ENCODE measurements around the gene ZNF275. TPM values are rescaled to one million over a fixed set of nuclear protein-coding genes. Genes with fewer than 3 reads are reported as not detected.

Gene ZNF275
- total RNA-seq, 1 experiment from 2014 or later: 5.0 TPM

DNA sequence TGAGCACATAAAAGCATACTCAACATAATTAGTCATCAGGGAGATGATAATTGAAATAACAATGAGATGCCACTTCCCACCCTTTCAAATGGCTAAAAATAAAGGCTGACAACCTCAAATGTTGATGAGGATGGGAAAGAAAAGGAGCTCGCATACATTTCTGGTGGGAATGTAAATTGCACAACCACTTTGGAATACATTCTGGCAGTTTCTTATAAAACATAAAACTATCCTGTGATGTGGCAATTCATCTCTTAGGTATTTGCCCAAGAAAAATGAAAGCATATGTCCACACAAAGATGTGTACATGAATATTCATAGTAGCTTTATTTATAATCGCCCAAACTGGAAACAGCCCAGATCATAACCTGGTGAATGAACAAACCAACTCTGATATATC is 687 bp upstream of the ZNF275 start:
- no peaks in the 10 kb centered on the region for H3K4me1 ChIP-seq (ENCODE audit: control insufficient read depth, insufficient read depth, low read length)
- DNase-seq (ENCODE audit: low read depth, low spot score) (no peak), ATAC-seq (peak; percentile 11; the same call in 1 of the 2 replicates)
- no peak overlapping the region for H3K27ac ChIP-seq (ENCODE audit: low read length)
- H3K36me3 ChIP-seq (ENCODE audit: control insufficient read depth, insufficient read depth, low read length): no peaks in the 10 kb centered on the region
- intact Hi-C loops (cut with micrococcal nuclease; ENCODE audit: unreplicated experiment): no loop called here
- peak overlapping the region; percentile 61 to 69 for H3K4me3 ChIP-seq (ENCODE audit: low read depth in 2 of 2, low read length in 2 of 2)
- H3K27me3 ChIP-seq (ENCODE audit: control insufficient read depth, insufficient read depth, low read length): no peaks in the 10 kb centered on the region
- no peaks in the 10 kb centered on the region for H3K9me3 ChIP-seq (ENCODE audit: control insufficient read depth, insufficient read depth, low read depth, low read length)
- no TSS peak for BruUV-seq (replicated peaks)
- ChIA-PET POLR2A (no interaction called here), CTCF (no interaction called here)
- TF ChIP-seq TCF7L2 (IDR thresholded peaks at IDR 0.05; ENCODE audit: low read depth, low read length) (no peak), SIN3A (IDR thresholded peaks at IDR 0.05; ENCODE audit: borderline replicate concordance, insufficient read depth, low read depth, low read length) (no peak), POLR2AphosphoS5 (IDR thresholded peaks at IDR 0.05; ENCODE audit: low read depth, low read length) (no peak)
- TF ChIP-seq, protein P1, sequence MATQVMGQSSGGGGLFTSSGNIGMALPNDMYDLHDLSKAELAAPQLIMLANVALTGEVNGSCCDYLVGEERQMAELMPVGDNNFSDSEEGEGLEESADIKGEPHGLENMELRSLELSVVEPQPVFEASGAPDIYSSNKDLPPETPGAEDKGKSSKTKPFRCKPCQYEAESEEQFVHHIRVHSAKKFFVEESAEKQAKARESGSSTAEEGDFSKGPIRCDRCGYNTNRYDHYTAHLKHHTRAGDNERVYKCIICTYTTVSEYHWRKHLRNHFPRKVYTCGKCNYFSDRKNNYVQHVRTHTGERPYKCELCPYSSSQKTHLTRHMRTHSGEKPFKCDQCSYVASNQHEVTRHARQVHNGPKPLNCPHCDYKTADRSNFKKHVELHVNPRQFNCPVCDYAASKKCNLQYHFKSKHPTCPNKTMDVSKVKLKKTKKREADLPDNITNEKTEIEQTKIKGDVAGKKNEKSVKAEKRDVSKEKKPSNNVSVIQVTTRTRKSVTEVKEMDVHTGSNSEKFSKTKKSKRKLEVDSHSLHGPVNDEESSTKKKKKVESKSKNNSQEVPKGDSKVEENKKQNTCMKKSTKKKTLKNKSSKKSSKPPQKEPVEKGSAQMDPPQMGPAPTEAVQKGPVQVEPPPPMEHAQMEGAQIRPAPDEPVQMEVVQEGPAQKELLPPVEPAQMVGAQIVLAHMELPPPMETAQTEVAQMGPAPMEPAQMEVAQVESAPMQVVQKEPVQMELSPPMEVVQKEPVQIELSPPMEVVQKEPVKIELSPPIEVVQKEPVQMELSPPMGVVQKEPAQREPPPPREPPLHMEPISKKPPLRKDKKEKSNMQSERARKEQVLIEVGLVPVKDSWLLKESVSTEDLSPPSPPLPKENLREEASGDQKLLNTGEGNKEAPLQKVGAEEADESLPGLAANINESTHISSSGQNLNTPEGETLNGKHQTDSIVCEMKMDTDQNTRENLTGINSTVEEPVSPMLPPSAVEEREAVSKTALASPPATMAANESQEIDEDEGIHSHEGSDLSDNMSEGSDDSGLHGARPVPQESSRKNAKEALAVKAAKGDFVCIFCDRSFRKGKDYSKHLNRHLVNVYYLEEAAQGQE (IDR thresholded peaks at IDR 0.05; ENCODE audit: insufficient read depth in 1 of 2, low read depth in 2 of 2, low read length in 1 of 2): no peak
- TF ChIP-seq, protein P2, sequence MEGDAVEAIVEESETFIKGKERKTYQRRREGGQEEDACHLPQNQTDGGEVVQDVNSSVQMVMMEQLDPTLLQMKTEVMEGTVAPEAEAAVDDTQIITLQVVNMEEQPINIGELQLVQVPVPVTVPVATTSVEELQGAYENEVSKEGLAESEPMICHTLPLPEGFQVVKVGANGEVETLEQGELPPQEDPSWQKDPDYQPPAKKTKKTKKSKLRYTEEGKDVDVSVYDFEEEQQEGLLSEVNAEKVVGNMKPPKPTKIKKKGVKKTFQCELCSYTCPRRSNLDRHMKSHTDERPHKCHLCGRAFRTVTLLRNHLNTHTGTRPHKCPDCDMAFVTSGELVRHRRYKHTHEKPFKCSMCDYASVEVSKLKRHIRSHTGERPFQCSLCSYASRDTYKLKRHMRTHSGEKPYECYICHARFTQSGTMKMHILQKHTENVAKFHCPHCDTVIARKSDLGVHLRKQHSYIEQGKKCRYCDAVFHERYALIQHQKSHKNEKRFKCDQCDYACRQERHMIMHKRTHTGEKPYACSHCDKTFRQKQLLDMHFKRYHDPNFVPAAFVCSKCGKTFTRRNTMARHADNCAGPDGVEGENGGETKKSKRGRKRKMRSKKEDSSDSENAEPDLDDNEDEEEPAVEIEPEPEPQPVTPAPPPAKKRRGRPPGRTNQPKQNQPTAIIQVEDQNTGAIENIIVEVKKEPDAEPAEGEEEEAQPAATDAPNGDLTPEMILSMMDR (IDR thresholded peaks at IDR 0.05): no peak
- in situ Hi-C loops (cut with HindIII; ENCODE audit: low pct_unique_long_range_greater_than_20kb, low sequenced_read_pairs): no loop called here

DNA sequence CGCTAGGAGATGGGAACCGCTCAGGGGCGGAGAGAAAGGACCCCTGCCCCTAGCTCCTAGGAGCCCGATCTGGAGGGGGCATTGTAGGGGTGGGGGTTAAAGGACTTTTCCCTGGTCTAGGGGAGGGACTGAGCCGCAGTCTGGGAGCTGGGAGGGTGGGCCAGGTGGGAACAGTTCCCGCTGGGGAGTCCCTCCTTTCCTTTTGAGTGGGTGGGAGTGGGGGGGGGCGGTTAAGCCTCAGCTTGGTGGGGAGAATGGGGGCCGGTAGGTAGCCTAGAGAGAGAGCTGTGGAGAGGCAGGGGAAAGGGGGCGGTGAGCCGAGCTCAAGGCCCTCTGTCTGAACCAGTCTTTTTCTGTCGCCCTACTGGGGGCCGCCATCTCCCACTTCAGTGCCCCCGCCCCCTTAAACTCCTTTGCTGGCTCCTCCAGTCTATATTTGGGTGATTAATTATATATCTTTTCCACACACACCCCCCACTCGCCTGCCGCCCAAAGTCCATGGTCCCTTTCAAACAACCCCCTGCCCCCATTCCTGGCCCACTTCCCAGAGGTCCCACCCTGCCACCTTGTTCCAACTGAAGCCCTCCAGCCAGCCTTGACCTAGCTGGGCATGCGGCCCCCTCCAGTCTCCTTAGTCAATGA is 822 bp downstream of the ZNF275 start:
- no peak overlapping the region; the same call in 1 of the 2 replicates for H3K27ac ChIP-seq (ENCODE audit: low read length)
- no peak for ATAC-seq
- no peak for DNase-seq (ENCODE audit: low read depth, low spot score)
- H3K4me3 ChIP-seq (ENCODE audit: low read depth in 2 of 2, low read length in 2 of 2): peak overlapping the region; percentile 61 to 69
- H3K9me3 ChIP-seq (ENCODE audit: control insufficient read depth, insufficient read depth, low read depth, low read length): no peaks in the 10 kb centered on the region
- ChIA-PET POLR2A (no interaction called here), CTCF (no interaction called here)
- intact Hi-C loops (cut with micrococcal nuclease; ENCODE audit: unreplicated experiment): no loop called here
- H3K36me3 ChIP-seq (ENCODE audit: control insufficient read depth, insufficient read depth, low read length): no peaks in the 10 kb centered on the region
- in situ Hi-C loops (cut with HindIII; ENCODE audit: low pct_unique_long_range_greater_than_20kb, low sequenced_read_pairs): no loop called here
- BruUV-seq (replicated peaks): no TSS peak
- no peaks in the 10 kb centered on the region for H3K4me1 ChIP-seq (ENCODE audit: control insufficient read depth, insufficient read depth, low read length)
- no peaks in the 10 kb centered on the region for H3K27me3 ChIP-seq (ENCODE audit: control insufficient read depth, insufficient read depth, low read length)
- no peak for TF ChIP-seq SIN3A (IDR thresholded peaks at IDR 0.05; ENCODE audit: borderline replicate concordance, insufficient read depth, low read depth, low read length)
- TF ChIP-seq, protein P1 (IDR thresholded peaks at IDR 0.05; ENCODE audit: insufficient read depth in 1 of 2, low read depth in 2 of 2, low read length in 1 of 2): no peak
- no peak for TF ChIP-seq POLR2AphosphoS5 (IDR thresholded peaks at IDR 0.05; ENCODE audit: low read depth, low read length)
- TF ChIP-seq, protein P2 (IDR thresholded peaks at IDR 0.05): no peak

Data from Panc1 (cell line).